Nephron progenitor cell (in vitro differentiated cells): ENCODE measurements around the gene RFC4.

Experiments used
- DNase-seq: peaks from one replicate; pipeline ENCODE4 v3.0.0; 2021
- H3K27ac Mint-ChIP-seq: 2 replicates; pipeline ENCODE4 v1.8.0; 2021; ENCODE audit warnings: mild to moderate bottlenecking, moderate library complexity, mixed read lengths
- H3K27me3 Mint-ChIP-seq: 2 replicates; pipeline ENCODE4 v1.8.0; 2021; ENCODE audit warnings: mild to moderate bottlenecking, low read depth, mixed read lengths; ENCODE audit not compliant: poor library complexity
- H3K36me3 Mint-ChIP-seq: 2 replicates; pipeline ENCODE4 v1.8.0; 2021; ENCODE audit warnings: low read depth, mixed read lengths
- H3K4me1 Mint-ChIP-seq: 2 replicates; pipeline ENCODE4 v1.8.0; 2021; ENCODE audit warnings: mixed read lengths
- H3K4me3 Mint-ChIP-seq: 2 replicates; pipeline ENCODE4 v1.8.0; 2021; ENCODE audit warnings: mild to moderate bottlenecking, moderate library complexity, mixed read lengths
- H3K9me3 Mint-ChIP-seq: 2 replicates; pipeline ENCODE4 v1.8.0; 2021; ENCODE audit warnings: mild to moderate bottlenecking, moderate library complexity, mixed read lengths
- TF ChIP-seq, protein P1 (sequence below): fragments of 200-600 bp; sonication (generic); IDR thresholded peaks from 2 replicates; pipeline ENCODE4 v1.5.0; 2021; ENCODE audit warnings: antibody characterized with exemption

The RFC4 gene

DNA sequence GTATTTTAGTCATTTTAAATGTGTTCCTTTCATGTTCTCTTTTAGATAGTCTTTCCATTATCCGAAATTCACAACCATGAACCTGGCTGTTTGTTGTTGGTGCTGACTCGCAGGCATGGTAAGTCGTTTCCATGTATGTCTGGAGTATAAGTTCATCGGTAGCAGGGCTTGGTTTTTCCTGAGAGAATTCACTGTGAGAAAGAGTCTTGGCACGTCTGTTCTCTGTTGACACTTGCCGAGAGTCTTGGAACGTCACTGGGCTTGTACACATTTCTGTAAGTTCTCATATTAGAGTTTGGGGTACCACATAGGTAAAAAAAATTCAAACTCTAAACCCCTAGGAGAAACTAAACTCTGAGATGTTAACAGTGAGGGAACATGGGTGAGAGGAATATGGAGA lies 52.3 kb downstream of the RFC4 start:
- Mint-ChIP-seq H3K27ac (no peak overlapping the region), H3K9me3 (no peaks in the 10 kb centered on the region), H3K4me1 (peaks cover 3% of the 10 kb centered on the region), H3K36me3 (no peaks in the 10 kb centered on the region), H3K27me3 (peaks cover 8% of the 10 kb centered on the region), H3K4me3 (no peak overlapping the region)
- DNase-seq: no peak
- TF ChIP-seq, protein P1, sequence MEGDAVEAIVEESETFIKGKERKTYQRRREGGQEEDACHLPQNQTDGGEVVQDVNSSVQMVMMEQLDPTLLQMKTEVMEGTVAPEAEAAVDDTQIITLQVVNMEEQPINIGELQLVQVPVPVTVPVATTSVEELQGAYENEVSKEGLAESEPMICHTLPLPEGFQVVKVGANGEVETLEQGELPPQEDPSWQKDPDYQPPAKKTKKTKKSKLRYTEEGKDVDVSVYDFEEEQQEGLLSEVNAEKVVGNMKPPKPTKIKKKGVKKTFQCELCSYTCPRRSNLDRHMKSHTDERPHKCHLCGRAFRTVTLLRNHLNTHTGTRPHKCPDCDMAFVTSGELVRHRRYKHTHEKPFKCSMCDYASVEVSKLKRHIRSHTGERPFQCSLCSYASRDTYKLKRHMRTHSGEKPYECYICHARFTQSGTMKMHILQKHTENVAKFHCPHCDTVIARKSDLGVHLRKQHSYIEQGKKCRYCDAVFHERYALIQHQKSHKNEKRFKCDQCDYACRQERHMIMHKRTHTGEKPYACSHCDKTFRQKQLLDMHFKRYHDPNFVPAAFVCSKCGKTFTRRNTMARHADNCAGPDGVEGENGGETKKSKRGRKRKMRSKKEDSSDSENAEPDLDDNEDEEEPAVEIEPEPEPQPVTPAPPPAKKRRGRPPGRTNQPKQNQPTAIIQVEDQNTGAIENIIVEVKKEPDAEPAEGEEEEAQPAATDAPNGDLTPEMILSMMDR: no peak

DNA sequence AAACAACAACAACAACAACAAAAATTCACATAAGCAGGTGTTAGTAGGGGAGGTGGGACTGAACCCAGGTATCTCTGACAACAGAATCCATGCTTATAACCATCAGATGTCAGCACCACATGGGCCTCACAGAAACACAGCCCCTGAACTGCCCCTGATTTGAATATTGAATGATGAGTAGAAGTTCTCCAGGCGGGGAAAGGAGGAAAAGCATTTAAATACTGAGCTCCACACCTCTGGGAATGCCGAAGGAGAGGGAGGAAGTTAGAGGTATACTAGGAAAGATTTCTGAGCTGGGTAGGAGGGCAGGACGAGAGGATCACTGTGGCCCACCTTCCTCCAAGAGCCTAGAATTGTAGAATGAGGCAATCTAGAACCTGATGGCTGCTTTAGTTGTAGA lies 54.8 kb downstream of the RFC4 start:
- Mint-ChIP-seq H3K4me1 (peaks cover 3% of the 10 kb centered on the region), H3K36me3 (no peaks in the 10 kb centered on the region), H3K27ac (no peak overlapping the region), H3K4me3 (no peak overlapping the region), H3K27me3 (peaks cover 4% of the 10 kb centered on the region), H3K9me3 (no peaks in the 10 kb centered on the region)
- no peak for DNase-seq
- TF ChIP-seq, protein P1: no peak

DNA sequence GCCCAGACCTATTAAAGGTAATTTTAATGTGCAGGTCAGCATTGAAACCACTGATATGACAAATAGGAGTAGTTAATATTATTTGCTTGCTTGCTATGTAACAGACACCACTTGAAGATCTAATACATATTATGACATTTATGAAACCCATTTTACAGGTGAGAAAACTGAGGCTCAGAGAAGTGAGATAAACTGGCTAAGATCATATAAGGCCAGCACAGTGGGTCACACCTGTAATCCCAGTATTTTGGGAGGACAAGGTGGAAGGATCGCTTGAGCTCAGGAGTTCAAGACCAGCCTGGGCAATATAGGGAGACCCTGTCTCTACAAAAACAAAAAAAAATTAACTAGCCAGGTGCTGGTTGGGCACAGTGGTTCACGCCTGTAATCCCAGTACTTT lies 56.0 kb downstream of the RFC4 start:
- Mint-ChIP-seq H3K36me3 (no peaks in the 10 kb centered on the region), H3K4me1 (peaks cover 10% of the 10 kb centered on the region), H3K4me3 (no peak overlapping the region), H3K9me3 (no peaks in the 10 kb centered on the region), H3K27ac (no peak overlapping the region), H3K27me3 (peaks cover 4% of the 10 kb centered on the region)
- TF ChIP-seq, protein P1: no peak
- no peak for DNase-seq

DNA sequence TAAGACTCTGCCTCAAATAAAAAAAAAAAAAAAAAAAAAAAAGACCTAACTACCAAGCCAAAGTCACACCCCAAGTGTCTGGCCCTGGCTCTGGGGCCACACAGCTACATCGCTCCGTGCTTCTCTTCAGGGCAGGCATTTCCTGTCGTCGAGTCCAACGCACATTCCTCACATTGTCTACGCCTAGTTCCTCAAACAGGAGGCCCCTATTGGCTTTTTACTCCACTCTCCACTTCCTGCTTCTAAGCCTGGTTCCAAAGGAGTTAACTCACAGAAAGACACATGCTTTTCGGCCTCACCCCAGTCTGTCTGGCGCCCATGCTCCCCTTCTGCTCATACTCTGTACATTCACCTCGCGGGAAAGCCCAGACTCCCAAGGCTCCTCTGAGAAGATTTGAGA lies 60.3 kb downstream of the RFC4 start:
- H3K27me3 Mint-ChIP-seq: peaks cover 21% of the 10 kb centered on the region
- H3K27ac Mint-ChIP-seq: no peak overlapping the region
- no peak overlapping the region for H3K4me3 Mint-ChIP-seq
- H3K4me1 Mint-ChIP-seq: peaks cover 6% of the 10 kb centered on the region
- no peaks in the 10 kb centered on the region for H3K36me3 Mint-ChIP-seq
- no peaks in the 10 kb centered on the region for H3K9me3 Mint-ChIP-seq
- DNase-seq: no peak
- TF ChIP-seq, protein P1: no peak

DNA sequence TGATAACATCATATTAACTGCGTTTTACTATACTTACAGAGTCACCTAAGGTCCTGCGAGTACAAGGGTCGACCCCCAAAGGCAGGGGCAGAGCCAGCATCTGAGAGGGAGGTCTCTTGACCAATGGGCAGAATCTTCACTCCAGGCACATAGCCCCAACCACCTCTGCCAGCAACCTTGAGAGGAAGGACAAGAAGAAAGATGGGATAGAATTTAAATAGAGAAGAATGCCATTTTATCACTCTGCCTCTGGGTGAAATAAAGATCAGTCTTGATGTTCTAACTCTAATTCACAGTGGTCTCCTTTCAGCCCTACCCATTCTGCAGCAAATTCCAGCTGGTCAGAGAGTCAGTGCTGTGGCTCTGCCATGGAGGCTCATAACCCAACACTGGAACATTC lies 62.6 kb downstream of the RFC4 start:
- Mint-ChIP-seq H3K27ac (no peak overlapping the region), H3K4me1 (peaks cover 6% of the 10 kb centered on the region), H3K4me3 (no peak overlapping the region), H3K36me3 (no peaks in the 10 kb centered on the region), H3K27me3 (peaks cover 22% of the 10 kb centered on the region), H3K9me3 (no peaks in the 10 kb centered on the region)
- no peak for DNase-seq
- TF ChIP-seq, protein P1: no peak

DNA sequence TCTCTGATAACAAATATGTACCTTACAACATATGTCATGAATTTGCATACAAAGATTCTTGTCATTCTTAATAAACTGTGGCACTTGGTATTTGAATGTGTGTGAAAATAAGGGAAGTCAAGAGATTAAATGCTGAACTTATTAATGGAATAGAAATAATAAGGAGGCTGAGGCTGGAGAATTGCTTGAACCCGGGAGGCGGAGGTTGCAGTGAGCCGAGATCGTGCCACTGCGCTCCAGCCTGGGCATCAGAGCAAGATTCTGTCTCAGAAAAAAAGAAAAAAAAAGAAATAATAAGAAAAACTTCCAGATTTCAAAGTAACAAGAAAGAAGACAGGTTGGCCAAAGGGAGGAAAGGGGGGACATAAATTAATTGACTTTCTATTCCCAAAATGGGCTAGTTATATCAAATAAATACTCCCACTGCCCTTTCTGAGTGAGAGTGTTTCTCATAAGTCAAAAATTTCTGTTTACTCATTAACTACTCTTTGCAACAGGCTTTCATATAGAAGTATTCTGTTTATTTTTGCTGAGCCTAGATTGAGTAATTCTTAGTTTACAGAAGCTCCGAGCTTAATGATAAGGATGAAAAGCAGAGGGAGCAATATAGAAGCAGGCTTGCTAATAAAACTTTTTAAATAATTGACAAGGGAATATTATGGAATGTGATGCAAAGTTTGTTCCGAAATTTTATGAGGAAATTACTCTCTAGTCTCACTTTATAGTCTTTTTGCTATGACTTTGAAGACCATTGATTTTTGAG lies 63.5 kb downstream of the RFC4 start:
- peaks cover 6% of the 10 kb centered on the region for H3K4me1 Mint-ChIP-seq
- no peaks in the 10 kb centered on the region for H3K36me3 Mint-ChIP-seq
- H3K9me3 Mint-ChIP-seq: no peaks in the 10 kb centered on the region
- H3K4me3 Mint-ChIP-seq: no peak overlapping the region
- no peak overlapping the region for H3K27ac Mint-ChIP-seq
- TF ChIP-seq, protein P1: no peak
- peaks cover 22% of the 10 kb centered on the region for H3K27me3 Mint-ChIP-seq
- no peak for DNase-seq
